NCI-H146 treated with DMSO at 0.1 percent for 48 hours (cell line): Measurements from ENCODE around the gene MRPL23.
"Not testable (repeated sequence)": the region's sequence is repeated elsewhere in the genome, so short reads cannot be mapped to it uniquely, and the experiment has no call there.

Source experiments
- DNase-seq: peaks from one replicate; lab custom pipeline; 2025; ENCODE audit not compliant: unreplicated experiment; lab: John Stamatoyannopoulos, UW

The MRPL23 gene

GRCh38 chr11:1932681-1933080, 14.5 kb upstream of the MRPL23 start:
- no peak for DNase-seq

DNA sequence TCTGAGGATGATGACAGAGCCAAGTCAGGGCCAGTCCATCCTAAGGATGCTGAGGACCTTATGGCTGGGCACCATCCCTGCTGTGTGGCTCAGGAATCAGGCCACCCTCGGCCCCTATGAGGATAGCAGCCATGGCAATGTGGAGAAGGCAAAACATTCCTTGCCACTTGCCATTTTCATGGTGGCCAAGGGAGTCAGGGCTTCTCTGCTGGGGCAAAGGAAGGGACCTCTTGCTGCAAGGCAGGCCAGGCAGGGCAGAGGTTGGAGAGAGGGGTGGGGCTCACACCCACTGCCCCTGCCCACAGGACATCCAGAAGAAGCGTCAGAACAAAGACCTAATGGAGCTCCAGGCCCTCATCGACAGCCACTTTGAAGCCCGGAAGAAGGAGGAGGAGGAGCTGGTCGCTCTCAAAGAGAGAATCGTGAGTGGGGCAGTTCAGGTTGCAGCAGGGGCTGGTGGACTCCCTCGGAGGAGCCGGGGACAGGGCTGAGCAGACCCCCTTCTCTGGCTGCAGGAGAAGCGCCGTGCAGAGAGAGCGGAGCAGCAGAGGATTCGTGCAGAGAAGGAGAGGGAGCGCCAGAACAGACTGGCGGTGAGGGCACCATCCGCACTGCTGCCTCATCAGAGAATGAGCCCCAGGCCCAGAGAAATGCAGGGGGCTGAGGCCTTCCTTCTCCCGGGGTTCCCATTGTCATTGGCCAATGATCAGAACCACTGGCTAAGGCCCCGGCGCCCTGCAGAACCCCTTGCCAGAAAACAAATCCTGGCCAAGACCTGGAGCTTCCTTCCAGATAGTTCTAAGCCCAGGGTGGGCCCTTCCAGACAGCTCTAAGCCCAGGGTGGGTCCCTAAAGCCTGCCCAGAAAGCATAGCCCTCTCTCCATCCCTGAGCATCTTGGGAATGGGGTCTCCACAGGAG, 13.5 kb upstream of the MRPL23 start:
- no peak for DNase-seq

- no peak for DNase-seq
Observed at GRCh38 chr11:1934335-1935155, 12.6 kb upstream of the MRPL23 start.

DNA sequence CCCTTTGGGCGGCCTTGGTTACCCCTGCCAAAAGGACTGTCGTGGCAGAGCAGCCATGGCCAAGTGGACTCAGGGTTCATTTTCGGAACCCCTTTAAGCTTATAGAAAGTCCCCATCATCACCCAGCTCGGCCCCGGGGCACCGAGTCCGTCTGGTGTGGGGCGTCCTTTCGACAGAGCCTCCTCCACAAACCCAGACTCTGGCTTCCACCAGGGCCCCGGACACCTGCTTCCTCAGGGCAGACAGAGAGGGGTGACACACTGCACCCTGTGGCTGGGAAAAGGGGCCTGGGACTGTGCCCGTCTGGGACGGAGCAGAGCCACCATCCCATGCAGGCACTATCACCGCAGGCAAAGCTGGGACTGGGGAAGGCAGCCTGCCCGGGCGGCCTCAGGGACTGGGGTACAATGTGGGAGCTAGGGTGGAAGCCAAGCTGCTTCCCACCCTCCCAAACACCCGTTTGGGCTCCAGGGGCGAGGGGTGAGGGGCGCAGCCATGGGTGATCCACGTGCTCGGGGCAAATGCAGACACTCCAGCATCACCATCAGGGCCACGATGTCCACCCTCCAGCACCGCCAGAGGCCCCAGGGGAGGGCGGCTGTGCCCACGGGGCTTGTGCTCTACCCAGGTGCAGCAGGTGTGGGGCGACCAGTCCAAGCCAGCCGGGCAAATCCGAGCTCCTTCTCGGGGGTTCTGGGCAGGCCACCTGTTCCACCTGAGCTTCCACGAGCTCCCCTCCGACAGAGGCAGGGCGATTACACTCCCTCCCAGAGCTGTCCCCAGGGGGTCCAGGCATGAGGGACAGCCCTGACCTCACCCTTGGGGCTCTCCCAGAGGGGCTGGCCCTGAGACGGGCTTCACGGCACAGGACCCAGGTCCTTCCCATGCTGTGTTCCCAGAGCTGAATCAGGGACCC, 11.7 kb upstream of the MRPL23 start:
- DNase-seq = no peak

- no peak for DNase-seq
Observed at GRCh38 chr11:1936072-1936780, 10.9 kb upstream of the MRPL23 start.

DNA sequence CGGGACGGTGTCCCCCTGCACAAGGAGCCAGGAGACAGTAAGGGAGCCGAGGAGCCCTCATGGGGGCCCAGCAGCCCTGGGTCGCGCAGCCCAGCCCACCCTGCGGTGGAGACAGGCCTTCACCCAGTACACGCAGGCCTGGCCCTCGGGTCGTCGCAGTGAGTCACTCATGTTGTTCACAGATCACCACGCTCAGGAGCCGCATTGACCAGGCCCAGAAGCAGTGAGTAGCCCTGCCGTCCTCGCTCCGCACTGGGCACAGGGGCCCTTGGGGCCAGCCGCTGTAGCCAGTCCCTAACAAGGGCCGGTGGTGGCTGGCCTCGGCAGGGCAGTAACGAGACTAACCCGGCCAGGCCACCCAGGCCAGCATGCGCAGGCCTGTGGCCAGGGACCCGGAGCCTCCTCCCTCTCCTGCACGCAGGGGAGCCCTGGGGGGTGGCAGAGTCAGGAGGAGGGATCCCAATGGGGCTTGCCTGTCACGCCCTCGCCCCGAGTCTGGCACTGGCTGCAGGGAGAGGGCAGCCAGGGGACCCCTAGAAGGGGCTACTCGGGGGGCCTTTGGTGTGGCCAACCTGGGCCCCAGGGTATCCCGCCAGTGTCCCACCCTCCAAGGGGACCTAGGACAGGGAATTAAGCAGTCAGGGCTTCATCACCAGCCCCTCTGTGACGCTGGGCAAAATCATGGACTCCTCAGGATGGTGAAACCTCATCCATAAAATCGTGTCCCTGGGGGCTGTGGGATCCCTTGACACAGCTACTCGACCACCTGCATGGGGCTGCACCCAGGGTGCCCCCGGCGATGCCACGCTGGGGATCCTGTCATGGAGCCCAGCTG, 10.1 kb upstream of the MRPL23 start:
- no peak for DNase-seq

- DNase-seq = no peak
Observed at GRCh38 chr11:1937616-1938342, 9.4 kb upstream of the MRPL23 start.

- no peak for DNase-seq
Observed at GRCh38 chr11:1938343-1939005, 8.7 kb upstream of the MRPL23 start.

DNA sequence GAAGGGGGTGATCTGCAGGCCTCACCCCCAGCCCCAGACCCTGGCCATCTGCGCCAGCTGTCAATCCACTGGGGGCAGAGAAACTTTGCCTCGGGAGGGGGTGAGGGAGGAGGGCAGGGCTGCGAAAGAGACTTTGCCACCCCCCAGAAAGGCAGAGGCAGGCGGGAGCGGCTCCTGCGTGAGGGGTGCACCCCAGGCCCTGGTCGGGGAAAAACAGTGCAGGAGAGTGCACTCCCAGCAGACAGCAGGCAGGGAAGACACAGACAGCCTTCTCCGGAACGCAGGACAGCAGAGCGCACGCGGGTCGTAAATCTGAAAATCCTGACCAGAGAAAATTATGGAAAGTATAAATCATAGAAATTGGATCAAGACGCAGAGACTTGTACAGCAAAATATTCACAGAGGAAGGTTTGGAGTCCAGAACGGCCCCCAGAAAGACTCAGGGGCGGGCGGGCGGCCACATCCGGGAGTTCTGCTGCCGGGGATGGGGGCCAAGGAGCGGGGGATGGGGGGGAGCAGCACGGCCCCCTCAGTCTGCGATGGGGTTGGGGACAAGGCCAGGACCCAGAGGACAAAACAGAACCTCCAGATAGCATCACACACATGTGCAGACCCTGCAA, 8.0 kb upstream of the MRPL23 start:
- DNase-seq = no peak

DNA sequence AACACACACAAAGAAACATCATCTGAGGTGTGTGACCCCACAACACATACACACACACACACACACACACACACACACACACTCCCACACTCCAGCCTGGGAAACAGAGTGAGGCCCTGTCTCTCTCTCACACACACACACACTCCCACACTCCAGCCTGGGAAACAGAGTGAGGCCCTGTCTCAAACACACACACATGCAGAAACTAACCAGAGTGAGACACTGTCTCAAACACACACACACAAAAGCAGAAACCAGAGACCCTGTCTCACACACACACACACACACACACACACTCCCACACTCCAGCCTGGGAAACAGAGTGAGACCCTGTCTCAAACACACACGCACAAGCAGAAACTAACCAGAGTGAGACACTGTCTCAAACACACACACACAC, 7.3 kb upstream of the MRPL23 start:
- not testable (repeated sequence) for DNase-seq

DNA sequence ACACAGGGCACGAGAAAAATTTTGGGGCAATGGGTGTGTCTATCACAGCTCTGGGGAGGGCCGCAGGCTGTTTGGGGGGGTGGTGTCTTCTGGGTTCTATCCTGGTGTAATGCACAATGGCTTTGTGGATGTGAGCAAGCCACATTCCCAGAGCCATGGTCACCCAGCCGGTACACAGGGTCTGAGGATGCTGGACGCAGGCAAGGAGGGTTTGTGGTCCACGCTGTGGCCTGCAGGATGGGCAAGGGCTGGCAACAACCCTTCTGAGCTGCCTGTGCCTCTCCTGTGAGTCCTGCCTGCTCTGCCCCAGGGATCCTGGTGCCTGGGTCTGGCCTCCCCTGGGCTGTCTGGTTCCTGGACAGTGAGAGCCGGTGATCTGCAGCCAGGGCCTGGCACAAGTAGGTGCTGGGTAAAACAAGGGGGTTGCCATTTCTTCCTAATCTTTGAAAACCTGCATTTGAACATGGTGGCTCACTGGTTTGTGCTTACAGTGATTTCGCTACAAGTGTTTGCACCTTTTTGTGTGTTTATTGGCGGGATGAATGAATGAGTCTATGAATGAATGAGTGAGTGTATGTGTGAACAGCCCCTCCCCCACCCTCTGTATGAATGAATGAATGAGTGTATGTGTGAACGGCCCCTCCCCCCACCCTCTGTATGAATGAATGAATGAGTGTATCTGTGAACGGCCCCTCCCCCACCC, 4.4 kb upstream of the MRPL23 start:
- DNase-seq = no peak

GRCh38 chr11:1943576-1943975, 3.6 kb upstream of the MRPL23 start:
- DNase-seq = no peak

DNA sequence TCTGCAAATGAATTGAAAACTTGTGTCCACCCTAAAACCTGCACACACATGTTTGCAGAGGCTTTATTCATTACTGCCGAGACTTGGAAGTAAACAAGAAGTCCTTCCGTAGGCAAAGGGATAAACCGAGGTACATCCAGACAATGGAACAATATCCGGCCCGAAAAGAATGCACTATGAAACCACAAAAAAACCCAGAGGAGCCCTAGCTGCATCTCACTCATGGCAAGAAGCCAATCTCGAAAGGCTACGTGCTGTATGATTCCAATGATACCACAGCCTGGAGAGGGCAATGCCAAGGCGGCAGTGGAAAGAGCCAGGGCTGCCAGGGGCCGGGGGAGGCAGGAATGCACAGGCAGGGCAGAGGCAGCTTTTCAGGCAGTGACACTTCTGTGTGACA, 3.2 kb upstream of the MRPL23 start:
- DNase-seq = no peak

DNA sequence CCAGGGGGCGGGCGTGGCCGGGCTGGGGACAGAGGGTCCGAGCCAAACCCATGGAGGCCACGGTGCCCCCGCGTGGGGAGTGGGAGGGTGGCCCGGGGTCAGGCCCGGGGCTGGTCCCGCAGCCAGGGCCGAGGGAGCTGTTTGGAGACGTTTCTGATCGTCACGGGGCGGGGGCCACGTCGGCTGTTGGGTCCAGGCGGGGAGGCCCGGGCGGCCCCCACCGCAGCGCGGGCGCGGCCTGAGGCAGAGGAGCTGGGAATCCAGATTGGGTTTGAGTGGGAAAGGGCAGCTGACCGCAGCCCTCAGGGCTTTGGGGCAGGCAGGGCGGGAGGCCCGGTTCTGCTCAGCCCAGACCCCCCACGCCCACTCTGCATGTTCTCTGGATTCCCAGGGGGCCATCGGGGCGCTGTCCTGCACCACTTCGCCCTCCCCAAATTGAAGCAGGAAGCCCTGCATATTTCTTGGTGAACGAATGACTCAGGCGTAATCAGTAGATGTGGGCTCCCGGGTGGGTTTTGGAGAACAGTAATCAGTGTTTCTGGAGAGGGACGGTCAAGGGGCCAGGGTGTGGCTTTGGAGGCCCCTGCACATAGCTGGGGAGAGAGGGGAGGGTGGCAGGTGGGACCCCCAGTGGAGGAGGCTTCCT, 583 bp downstream of the MRPL23 start:
- DNase-seq = no peak

DNA sequence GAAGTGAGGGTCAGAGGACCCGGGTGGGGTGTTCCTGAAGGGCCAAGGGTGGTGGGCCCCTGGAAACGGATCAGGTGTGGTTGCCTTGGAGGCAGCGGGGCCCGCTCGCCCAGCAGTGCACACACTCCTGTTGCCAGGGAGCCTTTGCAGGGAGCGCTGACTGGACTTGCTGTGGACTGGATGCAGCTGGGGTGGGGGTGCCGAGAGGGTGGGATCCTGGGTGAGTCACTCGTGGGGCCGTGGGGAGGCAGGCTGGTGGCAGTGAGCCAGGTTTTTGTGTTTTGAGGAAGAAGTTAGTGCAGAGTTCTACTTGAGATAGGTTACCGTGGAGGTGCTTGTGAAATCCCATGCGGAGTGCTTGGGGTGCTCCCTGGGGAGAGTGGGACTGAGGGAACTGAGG, 1.3 kb downstream of the MRPL23 start:
- no peak for DNase-seq

DNA sequence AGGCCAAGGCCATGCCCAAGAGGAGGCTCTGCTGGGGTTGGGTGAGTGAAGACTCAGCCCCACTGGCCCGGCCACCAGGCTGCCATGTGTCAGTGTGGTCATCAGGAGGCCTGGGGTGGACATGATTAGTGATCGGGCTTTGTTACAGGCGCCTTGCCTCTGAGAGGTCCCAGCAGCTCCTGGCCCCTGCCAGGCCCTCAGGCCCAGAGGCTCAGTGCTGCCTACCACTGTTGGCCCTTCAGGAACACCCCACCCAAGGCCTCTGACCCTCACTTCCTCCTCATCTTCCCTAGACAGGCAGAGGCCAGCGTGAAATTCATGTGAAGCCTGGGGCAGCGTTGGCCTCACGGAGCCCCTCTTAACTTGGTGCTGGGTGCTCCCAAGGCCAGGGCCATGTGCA, 2.2 kb downstream of the MRPL23 start:
- DNase-seq = no peak

DNA sequence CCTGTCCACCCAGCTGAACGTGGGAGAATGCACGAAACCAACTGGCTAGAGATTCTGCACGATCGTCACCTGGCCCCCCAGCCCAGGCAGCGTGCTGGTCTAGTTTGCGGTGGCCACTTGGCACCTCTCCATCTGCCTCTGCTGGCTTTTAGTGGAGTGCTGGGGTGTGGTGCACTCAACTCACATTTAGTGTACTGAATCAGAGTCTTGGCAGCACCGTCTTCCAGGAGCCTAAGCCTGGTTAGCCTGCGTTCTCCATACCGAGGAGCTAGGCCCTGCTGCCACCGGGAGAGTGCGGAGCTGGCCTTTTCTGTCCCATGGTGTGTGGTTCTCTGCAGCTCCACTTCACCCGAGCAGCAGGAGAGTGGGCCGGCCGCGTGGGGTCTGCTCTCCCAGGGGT, 2.8 kb downstream of the MRPL23 start:
- no peak for DNase-seq
